ENCODE results near the gene INKA1.

GRCh38 chr3:49813497-49814174, 10.6 kb downstream of the INKA1 start, which contains the start of gene UBA7:
- TF ChIP-seq POLR2A (conservative IDR thresholded peaks at IDR 0.05) (no peak), TRIM24 (IDR thresholded peaks at IDR 0.05) (no peak), POLR2AphosphoS5 (IDR thresholded peaks at IDR 0.05; ENCODE audit: control insufficient read depth, insufficient read depth, low read depth, low read length) (no peak), RCOR1 (IDR thresholded peaks at IDR 0.05; ENCODE audit: borderline replicate concordance in 1 of 2, low read depth in 2 of 2, low read length in 2 of 2) (no peak), RAD21 (CRISPR knock-in tag; conservative IDR thresholded peaks at IDR 0.05 in 1 of 2, IDR thresholded peaks at IDR 0.05 in 1 of 2) (no peak), CTCF (IDR thresholded peaks at IDR 0.05 in 2 of 3, conservative IDR thresholded peaks at IDR 0.05 in 1 of 3; ENCODE audit: insufficient read depth in 2 of 3, low read depth in 1 of 3, low read length in 3 of 3) (no peak), ZNF592 (IDR thresholded peaks at IDR 0.05) (no peak), TBL1XR1 (IDR thresholded peaks at IDR 0.05; ENCODE audit: low read length in 2 of 2) (no peak), RREB1 (CRISPR knock-in tag; IDR thresholded peaks at IDR 0.05) (no peak), ZNF263 (CRISPR knock-in tag; IDR thresholded peaks at IDR 0.05; ENCODE audit: borderline replicate concordance) (no peak), GABPA (tag; conservative IDR thresholded peaks at IDR 0.05; ENCODE audit: low read depth) (no peak), BACH1 (tag; IDR thresholded peaks at IDR 0.05) (no peak), MAX (CRISPR knock-in tag; IDR thresholded peaks at IDR 0.05) (no peak), HSF4 (CRISPR knock-in tag; IDR thresholded peaks at IDR 0.05; ENCODE audit: borderline replicate concordance) (no peak)

Data from K562 (cell line).